Posterior vena cava (tissue), 2 donors: ENCODE results near the gene EPHB3. TPM values are rescaled to one million over a fixed set of nuclear protein-coding genes. Genes with fewer than 3 reads are reported as not detected.

ENCODE experiments used
- total RNA-seq, 2 donors: library from RNA; stranded (reverse); fragmentation: NEBNext Ultra II Directional; extraction: Animal tissue kit (Norgen Biotek cat#: 25700); gene quantifications; one replicate each; pipeline ENCODE4 v1.2.1, GENCODE V29; 2021
- donor health status: DM: yes; HTN: yes; CAD: no.
- donor health status: DM: yes; HTN: yes; CAD: no.

EPHB3 gene
- total RNA-seq, 2 donors from 2014 or later = 6.9 to 10.8 TPM

Other genes with a start within 250 kb of the EPHB3 start
- gene EIF4G1, start 247.2 kb upstream of the EPHB3 start, total RNA-seq = 100 to 1,000 TPM; 273 to 325 TPM
- 10 to 100 TPM; 30.4 to 37.4 TPM for gene FAM131A, start 224.2 kb upstream of the EPHB3 start, total RNA-seq
- gene CLCN2, start 200.2 kb upstream of the EPHB3 start, total RNA-seq = 1 to 10 TPM; 3.7 to 4.0 TPM
- 10 to 100 TPM; 39.1 to 42.7 TPM for gene POLR2H, start 200.1 kb upstream of the EPHB3 start, total RNA-seq
- 1 to 10 TPM in 1 of 2 donors, under 1 TPM in 1; 0.71 to 1.1 TPM for gene THPO, start 183.6 kb upstream of the EPHB3 start, total RNA-seq
- 10 to 100 TPM; 18.6 to 32.6 TPM for gene CHRD, start 181.7 kb upstream of the EPHB3 start, total RNA-seq
- 10 to 100 TPM; 29.6 to 31.3 TPM for gene MAGEF1, start 150.3 kb downstream of the EPHB3 start, total RNA-seq